OCI-LY7 (cell line): ENCODE data around the gene EDN1. TPM values are rescaled to one million over a fixed set of nuclear protein-coding genes. Genes with fewer than 3 reads are reported as not detected.

Experiments used
- BruUV-seq: library from RNA; stranded (reverse); fragments of 400-500 nt; replicated peaks from 2 replicates; lab custom pipeline; 2021; lab: Mats Ljungman, UMichigan
- CTCF ChIA-PET: fragments of 300-600 bp; sonication (Branson Sonifier 250); formaldehyde crosslinking; loops from one replicate; lab custom pipeline; 2022; ENCODE audit warnings: antibody characterized with exemption; ENCODE audit not compliant: unreplicated experiment; lab: Charles Lee
- POLR2A ChIA-PET: fragments of 300-600 bp; sonication (Branson Sonifier 250); formaldehyde crosslinking; loops from one replicate; lab custom pipeline; 2022; ENCODE audit warnings: antibody characterized with exemption; lab: Charles Lee
- DNase-seq: peaks from one replicate; pipeline ENCODE4 v3.0.0-alpha.2; 2015; ENCODE audit warnings: low spot score
- H2AFZ ChIP-seq: fragments of 200-600 bp; sonication (generic), shearing (Covaris generic); 2 replicates; pipeline ENCODE4 v1.6.1; 2014; ENCODE audit warnings: mild to moderate bottlenecking, antibody characterized with exemption, low read length, moderate library complexity
- H3K27ac ChIP-seq: fragments of 200-600 bp; sonication (generic); 2 replicates; pipeline ENCODE4 v1.5.1; 2014; ENCODE audit warnings: mixed run types, low read depth, mild to moderate bottlenecking, moderate library complexity, low read length, inconsistent platforms; ENCODE audit not compliant: poor library complexity, severe bottlenecking
- H3K36me3 ChIP-seq: fragments of 200-600 bp; sonication (generic); 2 replicates; pipeline ENCODE4 v1.6.1; 2014; ENCODE audit warnings: mild to moderate bottlenecking, antibody characterized with exemption, low read length, moderate library complexity, mixed read lengths; ENCODE audit not compliant: insufficient read depth
- H3K4me1 ChIP-seq: fragments of 200-600 bp; sonication (generic); 2 replicates; pipeline ENCODE4 v1.5.1; 2014; ENCODE audit warnings: mild to moderate bottlenecking, low read length; ENCODE audit not compliant: insufficient read depth, poor library complexity, severe bottlenecking
- H3K4me2 ChIP-seq: fragments of 200-600 bp; sonication (generic); 2 replicates; pipeline ENCODE4 v1.6.1; 2014; ENCODE audit warnings: mild to moderate bottlenecking, low read length
- H3K4me3 ChIP-seq: fragments of 200-600 bp; sonication (generic); 2 replicates; pipeline ENCODE4 v1.5.1; 2014; ENCODE audit warnings: mild to moderate bottlenecking, low read depth, low read length; ENCODE audit not compliant: poor library complexity, severe bottlenecking
- H3K79me2 ChIP-seq: fragments of 200-600 bp; sonication (generic); 2 replicates; pipeline ENCODE4 v1.6.1; 2016; ENCODE audit warnings: low read depth, mild to moderate bottlenecking, low read length, moderate library complexity, mixed read lengths; ENCODE audit not compliant: insufficient read depth
- H3K9me2 ChIP-seq: fragments of 200-600 bp; sonication (generic); 2 replicates; pipeline ENCODE4 v1.6.1; 2016; ENCODE audit warnings: mild to moderate bottlenecking, low read length, mixed read lengths; ENCODE audit not compliant: insufficient read depth
- H3K9me3 ChIP-seq: fragments of 200-600 bp; sonication (generic); 2 replicates; pipeline ENCODE4 v1.6.1; 2014; ENCODE audit warnings: mild to moderate bottlenecking, mixed run types, low read length, mixed read lengths
- H4K20me1 ChIP-seq: fragments of 200-600 bp; sonication (generic); 2 replicates; pipeline ENCODE4 v1.6.1; 2014; ENCODE audit warnings: mild to moderate bottlenecking, antibody characterized with exemption, low read length, moderate library complexity, mixed read lengths; ENCODE audit not compliant: insufficient read depth
- EZH2phosphoT487 ChIP-seq: fragments of 200-600 bp; sonication (generic); IDR thresholded peaks from 2 replicates; pipeline ENCODE4 v1.6.1; 2018; ENCODE audit warnings: low read depth, borderline replicate concordance, mild to moderate bottlenecking, mixed run types, antibody characterized with exemption, low read length, moderate library complexity, mixed read lengths
- intact Hi-C: fragments of 100-400 bp; cut with micrococcal nuclease; formaldehyde crosslinking; loops from one replicate; pipeline ENCODE4 v1.10.0; 2022; ENCODE audit not compliant: unreplicated experiment
- total RNA-seq, 2 experiments: library from RNA; depleted of rRNA in 1 of 2; stranded (reverse); fragments of >200 nt in 1 of 2; shearing (Covaris generic) in 1 of 2; gene quantifications; 2 replicates each; pipeline ENCODE4 v1.2.3, GENCODE V29; 2014 to 2022
- TF ChIP-seq, protein P1 (sequence below): fragments of 200-600 bp; sonication (generic); conservative IDR thresholded peaks from 2 replicates; pipeline ENCODE4 v1.5.1; 2014; ENCODE audit warnings: mild to moderate bottlenecking, antibody characterized with exemption, low read length, moderate library complexity, mixed read lengths

EDN1 gene
- total RNA-seq, 2 experiments from 2014 or later = not detected

DNA sequence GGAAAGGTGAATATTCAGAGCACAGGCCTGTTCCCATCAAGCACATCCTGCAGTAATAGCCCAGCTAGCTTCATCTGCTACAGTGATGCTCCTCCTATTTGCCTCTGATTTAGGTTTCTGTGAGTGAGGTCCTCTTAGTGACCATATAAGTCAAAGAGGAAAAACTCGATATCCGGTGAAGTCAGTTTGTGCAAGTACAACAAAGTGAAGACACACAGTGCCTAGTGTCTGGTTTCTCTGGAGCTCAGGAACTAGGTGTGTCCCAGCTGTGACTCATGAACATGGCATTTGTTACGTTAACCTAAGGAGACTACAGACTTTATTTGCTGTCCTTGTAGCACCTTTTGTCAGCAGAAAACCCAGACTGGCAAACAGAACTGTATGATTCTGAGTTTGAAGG lies 33.9 kb downstream of the EDN1 start:
- no peaks in the 10 kb centered on the region for H3K4me1 ChIP-seq
- no peak overlapping the region for H3K27ac ChIP-seq
- TF ChIP-seq EZH2phosphoT487 = no peak
- TF ChIP-seq, protein P1, sequence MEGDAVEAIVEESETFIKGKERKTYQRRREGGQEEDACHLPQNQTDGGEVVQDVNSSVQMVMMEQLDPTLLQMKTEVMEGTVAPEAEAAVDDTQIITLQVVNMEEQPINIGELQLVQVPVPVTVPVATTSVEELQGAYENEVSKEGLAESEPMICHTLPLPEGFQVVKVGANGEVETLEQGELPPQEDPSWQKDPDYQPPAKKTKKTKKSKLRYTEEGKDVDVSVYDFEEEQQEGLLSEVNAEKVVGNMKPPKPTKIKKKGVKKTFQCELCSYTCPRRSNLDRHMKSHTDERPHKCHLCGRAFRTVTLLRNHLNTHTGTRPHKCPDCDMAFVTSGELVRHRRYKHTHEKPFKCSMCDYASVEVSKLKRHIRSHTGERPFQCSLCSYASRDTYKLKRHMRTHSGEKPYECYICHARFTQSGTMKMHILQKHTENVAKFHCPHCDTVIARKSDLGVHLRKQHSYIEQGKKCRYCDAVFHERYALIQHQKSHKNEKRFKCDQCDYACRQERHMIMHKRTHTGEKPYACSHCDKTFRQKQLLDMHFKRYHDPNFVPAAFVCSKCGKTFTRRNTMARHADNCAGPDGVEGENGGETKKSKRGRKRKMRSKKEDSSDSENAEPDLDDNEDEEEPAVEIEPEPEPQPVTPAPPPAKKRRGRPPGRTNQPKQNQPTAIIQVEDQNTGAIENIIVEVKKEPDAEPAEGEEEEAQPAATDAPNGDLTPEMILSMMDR = no peak
- ChIA-PET POLR2A (interaction anchor here (0.7 kb wide), 1 partner anchor 1116 kb away, joined by 5 read pairs; no protein-coding TSS in a partner anchor), CTCF (no interaction called here)
- no peak overlapping the region for H3K4me3 ChIP-seq
- DNase-seq = no peak
- H3K4me2 ChIP-seq = no peak overlapping the region
- H3K79me2 ChIP-seq = no peaks in the 10 kb centered on the region
- no peaks in the 10 kb centered on the region for H3K9me2 ChIP-seq
- H3K36me3 ChIP-seq = no peaks in the 10 kb centered on the region
- H3K9me3 ChIP-seq = no peaks in the 10 kb centered on the region
- H4K20me1 ChIP-seq = no peaks in the 10 kb centered on the region
- intact Hi-C loops = no loop called here
- no peak overlapping the region for H2AFZ ChIP-seq
- no TSS peak for BruUV-seq

DNA sequence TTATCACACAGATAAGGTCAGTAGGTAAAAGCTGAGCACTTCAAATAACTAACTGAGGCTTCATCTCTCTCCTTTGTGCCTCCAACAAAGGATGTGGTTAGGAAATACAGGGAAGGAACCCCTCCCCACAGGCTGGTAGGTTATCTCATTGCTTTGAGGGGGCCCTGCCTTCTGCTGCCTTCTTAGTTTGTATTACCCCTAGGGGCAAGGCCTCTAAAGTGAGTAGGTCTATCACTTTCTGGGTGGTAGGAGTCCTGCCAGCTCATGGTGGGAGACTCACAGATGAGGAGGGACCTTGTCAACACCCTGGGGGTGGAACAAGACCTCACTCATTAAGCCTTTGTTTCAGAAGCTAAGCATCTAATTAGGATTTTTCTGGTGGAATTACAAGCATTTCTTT lies 34.6 kb downstream of the EDN1 start:
- ChIA-PET CTCF (no interaction called here), POLR2A (no interaction called here)
- no peaks in the 10 kb centered on the region for H3K4me1 ChIP-seq
- DNase-seq = no peak
- H3K79me2 ChIP-seq = no peaks in the 10 kb centered on the region
- no peak overlapping the region for H2AFZ ChIP-seq
- no peak overlapping the region for H3K4me3 ChIP-seq
- no TSS peak for BruUV-seq
- H3K4me2 ChIP-seq = no peak overlapping the region
- no peaks in the 10 kb centered on the region for H3K9me2 ChIP-seq
- TF ChIP-seq, protein P1 = no peak
- no peak for TF ChIP-seq EZH2phosphoT487
- H3K27ac ChIP-seq = no peak overlapping the region
- intact Hi-C loops = no loop called here
- H3K36me3 ChIP-seq = no peaks in the 10 kb centered on the region
- H4K20me1 ChIP-seq = no peaks in the 10 kb centered on the region
- H3K9me3 ChIP-seq = no peaks in the 10 kb centered on the region

- intact Hi-C loops = no loop called here
- Histone ChIP-seq H4K20me1 (no peaks in the 10 kb centered on the region), H3K36me3 (no peaks in the 10 kb centered on the region), H3K4me3 (no peak overlapping the region), H3K9me3 (no peaks in the 10 kb centered on the region), H3K4me2 (no peak overlapping the region), H3K27ac (no peak overlapping the region), H3K4me1 (no peaks in the 10 kb centered on the region), H3K79me2 (no peaks in the 10 kb centered on the region), H3K9me2 (no peaks in the 10 kb centered on the region), H2AFZ (no peak overlapping the region)
- TF ChIP-seq EZH2phosphoT487 = no peak
- TF ChIP-seq, protein P1 = no peak
- no TSS peak for BruUV-seq
- ChIA-PET POLR2A (interaction anchor here (1.1 kb wide), 1 partner anchor 11 kb away, joined by 3 read pairs; no protein-coding TSS in a partner anchor), CTCF (no interaction called here)
- no peak for DNase-seq
These were observed 35.7 kb downstream of the EDN1 start for GRCh38 chr6:12325872-12326271.
